NCI-H774 (cell line): ENCODE measurements around the gene RAB11FIP5.
"Not testable (repeated sequence)": the region's sequence is repeated elsewhere in the genome, so short reads cannot be mapped to it uniquely, and the experiment has no call there.

ENCODE experiments used
- DNase-seq: peaks from one replicate; lab custom pipeline; 2025; lab: John Stamatoyannopoulos, UW

Gene RAB11FIP5

GRCh38 chr2:73069855-73070642, 42.7 kb downstream of the RAB11FIP5 start:
- DNase-seq = no peak

GRCh38 chr2:73069041-73069854, 43.5 kb downstream of the RAB11FIP5 start:
- no peak for DNase-seq

DNA sequence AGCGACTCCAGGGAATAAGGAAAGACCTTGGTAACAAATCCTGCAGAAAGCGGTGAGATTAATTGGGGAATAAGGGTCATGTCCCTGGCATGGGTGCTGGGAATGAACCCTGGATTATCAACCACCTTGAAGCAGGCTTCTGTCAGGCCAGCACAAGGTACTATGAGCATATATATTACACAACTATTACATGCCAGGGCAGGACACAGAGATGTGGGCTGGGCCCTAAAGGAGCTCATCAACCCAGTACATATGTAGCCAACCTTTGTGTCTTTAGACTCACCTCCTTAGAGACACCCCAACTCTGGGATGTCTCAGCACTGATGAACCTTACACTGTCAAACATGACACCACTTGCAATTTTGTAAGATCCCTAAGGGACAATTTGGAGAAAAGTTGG, 44.6 kb downstream of the RAB11FIP5 start:
- no peak for DNase-seq

DNA sequence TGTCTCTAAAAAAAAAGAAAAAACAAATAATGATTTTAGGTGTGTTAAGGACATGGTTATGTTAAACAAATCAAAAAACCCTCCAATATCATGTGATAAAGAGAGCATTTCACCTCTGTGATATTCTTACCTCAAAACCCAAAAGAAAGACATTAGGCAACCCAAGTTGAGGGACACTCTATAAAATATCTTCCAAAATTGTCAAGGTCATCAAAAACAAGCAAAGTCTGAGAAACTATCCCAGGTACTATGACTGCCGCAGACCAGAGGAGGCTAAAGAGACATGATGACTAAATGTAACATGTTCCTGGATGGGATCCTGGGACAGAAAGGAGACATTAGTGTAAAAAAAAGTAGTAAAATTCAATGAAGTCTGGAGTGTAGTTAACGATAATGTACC, 45.7 kb downstream of the RAB11FIP5 start:
- no peak for DNase-seq

DNA sequence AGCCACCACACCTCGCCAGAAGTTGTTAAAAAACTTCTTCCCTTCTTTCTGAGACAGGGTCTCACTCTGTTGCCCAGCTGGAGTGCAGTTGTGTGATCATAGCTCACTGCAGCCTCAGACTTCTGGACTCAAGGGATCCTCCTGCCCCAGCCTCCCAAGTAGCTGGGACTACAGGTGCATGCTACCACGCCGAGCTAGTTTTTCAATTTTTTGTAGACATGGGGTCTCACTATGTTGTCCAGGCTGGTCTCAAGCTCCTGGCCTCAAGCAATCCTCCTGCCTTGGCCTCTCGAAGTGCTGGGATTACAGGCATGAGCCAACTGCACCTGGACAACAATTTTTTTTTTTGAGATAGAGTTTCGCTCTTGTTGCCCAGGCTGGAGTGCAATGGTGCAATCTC, 47.7 kb downstream of the RAB11FIP5 start:
- DNase-seq = not testable (repeated sequence)

- no peak for DNase-seq
These were observed 48.6 kb downstream of the RAB11FIP5 start for GRCh38 chr2:73063909-73064875.

- no peak for DNase-seq
These were observed 49.3 kb downstream of the RAB11FIP5 start for GRCh38 chr2:73063472-73063871.

DNA sequence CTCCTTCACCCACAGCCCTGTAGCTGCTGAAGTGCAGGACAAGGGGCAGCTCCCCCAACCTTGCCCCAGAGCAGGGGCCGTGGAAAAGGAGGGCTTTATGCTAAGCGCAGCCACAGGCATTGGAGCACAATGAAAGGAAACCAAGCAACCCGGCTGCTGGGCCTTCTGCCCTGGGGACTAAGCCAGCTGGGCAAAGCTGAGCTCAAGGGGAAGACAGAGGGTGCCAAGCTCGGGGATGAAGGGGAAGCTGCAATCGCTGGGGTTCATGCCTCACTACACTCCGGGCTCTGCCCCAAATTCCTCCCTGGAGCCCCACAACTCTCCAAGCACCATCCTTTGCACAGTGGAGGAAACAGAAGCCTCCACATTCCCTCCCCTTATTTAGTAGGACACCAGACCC, 53.6 kb downstream of the RAB11FIP5 start:
- no peak for DNase-seq

DNA sequence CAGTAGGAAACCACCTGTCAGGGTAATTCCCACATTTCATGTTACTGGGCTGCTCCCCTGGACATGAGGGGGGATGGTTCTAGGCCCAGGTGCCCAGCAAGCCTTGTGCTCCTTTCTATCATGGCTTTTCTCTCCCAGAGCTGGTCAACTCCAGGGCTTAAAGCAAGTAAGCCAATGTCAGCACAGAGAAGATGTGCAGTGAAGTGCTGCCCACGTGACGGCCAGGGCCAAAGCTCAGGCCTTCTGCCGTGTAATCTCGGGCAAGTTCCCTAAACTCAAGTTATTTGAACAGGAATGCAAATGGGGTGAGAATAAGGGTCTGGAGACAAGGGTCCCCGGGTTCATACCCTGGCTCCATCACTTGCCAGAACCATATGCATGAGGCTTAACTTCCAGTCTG, 57.8 kb downstream of the RAB11FIP5 start:
- DNase-seq = no peak

DNA sequence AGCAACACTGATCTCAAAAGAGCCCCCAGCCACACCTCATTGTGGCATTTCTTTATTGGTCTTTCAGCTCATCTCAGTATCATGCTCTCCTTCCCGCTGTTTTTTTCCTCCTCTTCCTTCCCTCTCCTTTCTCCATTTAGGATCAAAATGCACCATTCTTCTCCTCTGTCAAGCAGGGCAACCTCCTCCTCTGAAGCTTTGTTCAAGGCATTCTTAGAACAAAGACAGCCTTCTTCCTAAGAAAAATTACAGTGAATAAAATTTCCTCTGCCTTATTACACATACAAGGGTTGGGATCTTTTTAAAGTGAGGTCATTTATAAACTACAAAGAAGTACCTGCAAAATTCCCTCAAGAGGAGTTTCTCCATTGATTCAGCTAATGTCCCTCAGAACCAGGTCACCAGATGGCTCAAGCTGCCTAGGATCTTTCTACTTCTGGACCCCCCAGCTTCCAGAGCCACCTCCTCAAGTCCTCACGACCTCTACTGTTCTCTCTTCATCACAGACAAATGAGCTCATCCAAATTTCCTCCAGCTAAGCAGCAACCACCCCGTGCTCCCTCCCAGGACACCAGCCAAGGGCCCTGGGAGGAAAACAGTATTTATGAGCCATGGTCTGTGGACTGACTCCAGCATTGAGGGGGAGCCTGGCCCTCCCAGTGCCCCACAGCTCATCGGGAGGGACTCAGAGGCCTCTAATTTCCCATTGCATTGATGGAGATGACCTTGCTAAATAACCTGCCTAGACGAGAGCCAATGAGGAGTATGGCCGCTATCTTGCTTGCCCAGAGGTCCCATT, 59.2 kb downstream of the RAB11FIP5 start:
- DNase-seq = no peak

- DNase-seq = no peak
These were observed 62.6 kb downstream of the RAB11FIP5 start for GRCh38 chr2:73050121-73050545.

GRCh38 chr2:73043929-73044832, 68.6 kb downstream of the RAB11FIP5 start:
- DNase-seq = no peak

DNA sequence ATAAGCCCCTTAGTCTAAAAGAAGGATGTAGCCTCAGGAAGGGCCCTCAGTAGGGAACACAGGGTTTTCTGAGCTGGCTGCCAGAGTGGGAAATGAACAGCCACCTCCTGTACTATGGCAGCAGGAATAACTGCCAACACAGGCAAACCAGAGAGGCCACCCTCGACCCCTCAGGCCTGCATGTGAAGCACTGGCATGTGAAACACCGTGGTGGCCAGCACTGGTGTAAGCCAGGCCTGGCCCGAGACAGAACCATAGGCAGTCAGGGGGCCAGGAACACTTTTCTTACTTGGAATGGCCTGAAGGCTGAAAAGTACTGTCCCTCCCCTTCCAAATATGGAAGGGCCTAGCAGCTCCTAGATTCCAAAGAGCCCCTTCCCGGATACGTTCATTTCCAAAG, 69.5 kb downstream of the RAB11FIP5 start:
- DNase-seq = no peak

DNA sequence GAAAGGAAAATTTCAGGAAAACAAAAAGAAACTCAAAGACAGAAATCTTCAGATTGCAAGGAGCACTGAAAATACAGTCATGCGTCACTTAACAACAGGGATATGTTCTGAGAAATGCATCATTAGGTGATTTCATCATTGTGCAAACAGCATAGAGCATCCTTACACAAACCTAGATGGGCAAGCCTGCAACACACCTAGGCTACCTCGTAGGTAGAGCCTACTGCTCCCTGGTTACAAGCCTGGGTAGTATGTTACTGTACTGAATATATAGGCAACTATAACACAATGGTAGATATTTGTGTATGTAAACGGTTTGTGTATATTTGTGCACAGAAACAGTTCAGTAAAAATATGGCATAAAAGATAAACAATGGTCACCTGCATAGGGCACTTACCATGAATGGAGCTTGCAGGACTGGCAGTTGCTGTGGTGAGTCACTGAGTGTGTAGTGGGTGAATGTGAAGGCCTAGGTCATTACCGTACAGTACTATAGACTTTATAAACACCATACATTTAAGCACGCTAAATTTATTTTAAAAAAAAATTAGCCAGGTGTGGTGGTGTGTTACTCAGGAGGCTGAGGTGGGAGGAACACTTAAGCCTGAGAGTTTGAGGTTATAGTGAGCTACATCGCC, 74.7 kb downstream of the RAB11FIP5 start:
- peak; percentile 69 for DNase-seq

GRCh38 chr2:73036766-73037165, 76.0 kb downstream of the RAB11FIP5 start:
- DNase-seq = no peak

- no peak for DNase-seq
These were observed 76.6 kb downstream of the RAB11FIP5 start for GRCh38 chr2:73035899-73036711.

- DNase-seq = no peak
These were observed 77.9 kb downstream of the RAB11FIP5 start for GRCh38 chr2:73034661-73035375.

GRCh38 chr2:73033766-73034381, 78.9 kb downstream of the RAB11FIP5 start:
- DNase-seq = no peak
